ENCODE measurements around the gene ICA1.

GRCh38 chr7:8274589-8274988 is 12.6 kb upstream of the ICA1 start:
- TF ChIP-seq ZBTB6 (tag by site-specific recombination; IDR thresholded peaks at IDR 0.05): no peak
- no peak for TF ChIP-seq CTCF (tag by site-specific recombination; IDR thresholded peaks at IDR 0.05)
- TF ChIP-seq ZNF311 (tag by site-specific recombination; IDR thresholded peaks at IDR 0.05; ENCODE audit: borderline replicate concordance): no peak
- TF ChIP-seq ZNF18 (tag by site-specific recombination; IDR thresholded peaks at IDR 0.05): no peak
- TF ChIP-seq ZNF121 (tag by site-specific recombination; IDR thresholded peaks at IDR 0.05): no peak
- no peak for TF ChIP-seq ZBTB26 (tag by site-specific recombination; optimal IDR thresholded peaks at IDR 0.05)
- TF ChIP-seq ZNF404 (tag by site-specific recombination; IDR thresholded peaks at IDR 0.05): no peak
- TF ChIP-seq ZNF274 (IDR thresholded peaks at IDR 0.05; ENCODE audit: low read length): no peak
- no peak for TF ChIP-seq ZNF274 (tag by site-specific recombination; IDR thresholded peaks at IDR 0.05; ENCODE audit: borderline replicate concordance)
- no peak for TF ChIP-seq TCF7L2 (IDR thresholded peaks at IDR 0.05; ENCODE audit: borderline replicate concordance, low read depth, low read length)
- TF ChIP-seq HOXA7 (CRISPR knock-in tag; IDR thresholded peaks at IDR 0.05; ENCODE audit: borderline replicate concordance): no peak
- no peak for TF ChIP-seq MEIS1 (CRISPR knock-in tag; IDR thresholded peaks at IDR 0.05; ENCODE audit: borderline replicate concordance)
- TF ChIP-seq KLF1 (tag by site-specific recombination; IDR thresholded peaks at IDR 0.05): no peak
- no peak for TF ChIP-seq ZNF416 (tag by site-specific recombination; IDR thresholded peaks at IDR 0.05)
- no peak for TF ChIP-seq ZBTB7A (tag by site-specific recombination; IDR thresholded peaks at IDR 0.05; ENCODE audit: low read depth)

All from HEK293 (cell line).